ENCODE measurements around the gene ESPN.

- TF ChIP-seq, protein P1, sequence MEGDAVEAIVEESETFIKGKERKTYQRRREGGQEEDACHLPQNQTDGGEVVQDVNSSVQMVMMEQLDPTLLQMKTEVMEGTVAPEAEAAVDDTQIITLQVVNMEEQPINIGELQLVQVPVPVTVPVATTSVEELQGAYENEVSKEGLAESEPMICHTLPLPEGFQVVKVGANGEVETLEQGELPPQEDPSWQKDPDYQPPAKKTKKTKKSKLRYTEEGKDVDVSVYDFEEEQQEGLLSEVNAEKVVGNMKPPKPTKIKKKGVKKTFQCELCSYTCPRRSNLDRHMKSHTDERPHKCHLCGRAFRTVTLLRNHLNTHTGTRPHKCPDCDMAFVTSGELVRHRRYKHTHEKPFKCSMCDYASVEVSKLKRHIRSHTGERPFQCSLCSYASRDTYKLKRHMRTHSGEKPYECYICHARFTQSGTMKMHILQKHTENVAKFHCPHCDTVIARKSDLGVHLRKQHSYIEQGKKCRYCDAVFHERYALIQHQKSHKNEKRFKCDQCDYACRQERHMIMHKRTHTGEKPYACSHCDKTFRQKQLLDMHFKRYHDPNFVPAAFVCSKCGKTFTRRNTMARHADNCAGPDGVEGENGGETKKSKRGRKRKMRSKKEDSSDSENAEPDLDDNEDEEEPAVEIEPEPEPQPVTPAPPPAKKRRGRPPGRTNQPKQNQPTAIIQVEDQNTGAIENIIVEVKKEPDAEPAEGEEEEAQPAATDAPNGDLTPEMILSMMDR (IDR thresholded peaks at IDR 0.05): no peak
- TF ChIP-seq POLR2A (IDR thresholded peaks at IDR 0.05): no peak
Observed at GRCh38 chr1:6427441-6428390, 3.1 kb downstream of the ESPN start.

Measured in esophagus squamous epithelium (tissue), 4 donors.